ENCODE results near the gene MBOAT2.

- TF ChIP-seq CTCF (IDR thresholded peaks at IDR 0.05 in 4 of 5, conservative IDR thresholded peaks at IDR 0.05 in 1 of 5): no peak
- TF ChIP-seq POLR2A (IDR thresholded peaks at IDR 0.05): no peak
Observed at GRCh38 chr2:8885449-8886201, 117.9 kb downstream of the MBOAT2 start.
